GM12865 (cell line): ENCODE measurements around the gene C20orf144.

ENCODE experiments used
- DNase-seq: peaks from one replicate; pipeline ENCODE4 v3.0.0; 2010; ENCODE audit warnings: low read depth
- H3K4me3 ChIP-seq: 2 replicates; pipeline ENCODE4 v1.5.1; 2011; ENCODE audit warnings: mild to moderate bottlenecking, low read depth, low read length, control low read depth
- TF ChIP-seq, protein P1 (sequence below): IDR thresholded peaks from 2 replicates; pipeline ENCODE4 v1.5.1; 2011; ENCODE audit warnings: low read length, control low read depth, low read depth, inconsistent platforms; ENCODE audit not compliant: insufficient read depth; ENCODE audit errors: missing control alignments

Gene C20orf144

GRCh38 chr20:33662172-33662571 lies at the start of gene C20orf144:
Gene C20orf144, plus strand, starts transcription at chr20:33662327. Its CDS starts 19 bp downstream, at chr20:33662346.
- TF ChIP-seq, protein P1, sequence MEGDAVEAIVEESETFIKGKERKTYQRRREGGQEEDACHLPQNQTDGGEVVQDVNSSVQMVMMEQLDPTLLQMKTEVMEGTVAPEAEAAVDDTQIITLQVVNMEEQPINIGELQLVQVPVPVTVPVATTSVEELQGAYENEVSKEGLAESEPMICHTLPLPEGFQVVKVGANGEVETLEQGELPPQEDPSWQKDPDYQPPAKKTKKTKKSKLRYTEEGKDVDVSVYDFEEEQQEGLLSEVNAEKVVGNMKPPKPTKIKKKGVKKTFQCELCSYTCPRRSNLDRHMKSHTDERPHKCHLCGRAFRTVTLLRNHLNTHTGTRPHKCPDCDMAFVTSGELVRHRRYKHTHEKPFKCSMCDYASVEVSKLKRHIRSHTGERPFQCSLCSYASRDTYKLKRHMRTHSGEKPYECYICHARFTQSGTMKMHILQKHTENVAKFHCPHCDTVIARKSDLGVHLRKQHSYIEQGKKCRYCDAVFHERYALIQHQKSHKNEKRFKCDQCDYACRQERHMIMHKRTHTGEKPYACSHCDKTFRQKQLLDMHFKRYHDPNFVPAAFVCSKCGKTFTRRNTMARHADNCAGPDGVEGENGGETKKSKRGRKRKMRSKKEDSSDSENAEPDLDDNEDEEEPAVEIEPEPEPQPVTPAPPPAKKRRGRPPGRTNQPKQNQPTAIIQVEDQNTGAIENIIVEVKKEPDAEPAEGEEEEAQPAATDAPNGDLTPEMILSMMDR, result no peak
- H3K4me3 ChIP-seq, result peak within 1 kb of the TSS; percentile 78
- DNase-seq, result no peak

GRCh38 chr20:33621717-33622400 lies 40.3 kb upstream of the C20orf144 start:
- no peak overlapping the region for H3K4me3 ChIP-seq
- DNase-seq, result no peak
- TF ChIP-seq, protein P1, result no peak

DNA sequence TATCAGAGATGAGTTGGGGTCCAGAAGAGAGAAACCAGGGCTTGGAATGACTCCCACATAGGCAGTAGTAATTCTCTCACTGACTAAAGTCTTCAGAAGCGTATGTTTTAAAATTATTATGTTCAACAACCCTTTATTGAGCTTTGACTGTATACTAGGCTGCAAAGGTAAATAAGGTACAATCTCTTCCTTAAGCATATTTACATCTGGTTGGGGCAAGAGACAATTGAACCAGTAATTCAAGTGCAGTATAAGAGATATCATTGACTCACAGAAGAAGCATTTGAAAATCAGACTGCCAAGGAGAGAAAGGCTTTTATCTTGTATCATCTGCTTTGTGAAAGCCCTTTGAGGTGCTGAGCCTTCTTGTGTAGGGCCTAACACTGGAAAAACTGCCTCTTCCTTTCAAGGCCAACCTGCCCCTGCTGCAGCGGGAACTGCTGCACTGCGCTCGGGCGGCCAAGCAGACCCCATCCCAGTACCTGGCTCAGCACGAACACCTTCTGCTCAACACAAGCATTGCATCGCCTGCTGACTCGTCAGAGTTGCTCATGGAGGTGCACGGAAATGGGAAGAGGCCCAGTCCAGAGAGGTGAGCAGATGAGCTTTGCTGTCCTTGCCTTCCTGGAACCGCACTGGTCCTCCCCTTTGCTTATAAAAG lies 39.3 kb upstream of the C20orf144 start:
- DNase-seq, result no peak
- TF ChIP-seq, protein P1, result no peak
- no peak overlapping the region for H3K4me3 ChIP-seq

DNA sequence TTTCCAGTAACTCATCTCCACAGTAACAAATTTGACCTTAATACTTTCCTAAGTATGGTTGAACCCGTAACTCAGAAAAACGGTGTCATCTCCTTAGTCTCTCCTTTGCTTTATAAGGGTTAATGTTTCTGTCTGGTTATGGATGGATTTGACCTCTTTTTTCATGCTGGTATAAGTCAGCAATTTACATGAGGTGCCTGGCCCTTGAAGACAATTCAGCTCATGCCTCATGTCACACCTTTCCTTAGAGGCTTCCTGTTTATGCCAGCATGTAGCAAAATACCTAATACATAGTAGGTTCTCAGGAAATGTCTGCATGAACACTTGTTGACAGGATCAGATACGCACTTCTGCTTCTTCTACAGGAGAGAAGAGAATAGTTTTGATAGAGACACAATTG lies 37.7 kb upstream of the C20orf144 start:
- TF ChIP-seq, protein P1, result no peak
- DNase-seq, result no peak
- no peak overlapping the region for H3K4me3 ChIP-seq

GRCh38 chr20:33626190-33626589 lies 35.9 kb upstream of the C20orf144 start:
- DNase-seq, result no peak
- TF ChIP-seq, protein P1, result no peak
- no peak overlapping the region for H3K4me3 ChIP-seq

DNA sequence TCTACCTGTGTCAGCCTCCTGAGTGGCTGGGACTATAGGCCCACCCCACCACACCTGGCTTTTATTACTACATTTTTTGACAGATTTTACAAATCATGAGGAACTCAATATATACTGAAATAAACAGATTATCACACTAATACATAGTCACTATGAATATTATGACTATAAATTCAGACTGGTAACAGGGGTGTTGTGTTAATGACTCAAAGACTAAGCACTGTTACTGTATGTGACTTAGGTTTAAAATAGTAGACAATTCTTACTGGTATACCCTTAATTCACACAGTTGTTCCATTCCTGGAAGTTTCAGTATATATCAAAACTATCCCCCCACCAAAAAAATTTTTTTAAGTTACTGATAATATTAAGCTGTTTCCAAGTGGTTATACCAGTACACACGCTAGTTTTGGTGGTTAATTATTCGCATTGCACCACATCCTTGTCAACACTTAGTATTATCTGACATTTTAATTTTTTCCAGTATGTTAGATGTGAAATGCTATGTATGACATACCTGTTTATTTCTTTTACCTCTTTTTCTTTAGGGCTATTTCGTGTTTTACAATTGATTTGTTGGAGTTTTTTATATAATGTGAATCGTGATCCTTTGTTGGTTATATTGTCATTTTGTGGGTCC lies 34.4 kb upstream of the C20orf144 start:
- TF ChIP-seq, protein P1, result no peak
- no peak for DNase-seq
- H3K4me3 ChIP-seq, result no peak overlapping the region
